ENCODE measurements around the gene NUB1.

The NUB1 gene

GRCh38 chr7:151382079-151382885 is 40.7 kb downstream of the NUB1 start:
- TF ChIP-seq CTCF (conservative IDR thresholded peaks at IDR 0.05): no peak

GRCh38 chr7:151383638-151384351 is 42.2 kb downstream of the NUB1 start:
- H3K27ac ChIP-seq: no peak overlapping the region
- no peak for TF ChIP-seq CTCF (conservative IDR thresholded peaks at IDR 0.05)

More at GRCh38 chr7:151382079-151382885, 40.7 kb downstream of the NUB1 start:
- peak overlapping the region; percentile 4; the same call in 1 of the 2 replicates for H3K27ac ChIP-seq

- TF ChIP-seq CTCF (conservative IDR thresholded peaks at IDR 0.05): no peak
- H3K27ac ChIP-seq: no peak overlapping the region
Measured at GRCh38 chr7:151384352-151384697, 42.7 kb downstream of the NUB1 start.

- TF ChIP-seq CTCF (conservative IDR thresholded peaks at IDR 0.05): no peak
- H3K27ac ChIP-seq: no peak overlapping the region
Measured at GRCh38 chr7:151384776-151385625, 43.4 kb downstream of the NUB1 start.

GRCh38 chr7:151385626-151386300 is 44.2 kb downstream of the NUB1 start:
- H3K27ac ChIP-seq: no peak overlapping the region
- TF ChIP-seq CTCF (conservative IDR thresholded peaks at IDR 0.05): no peak

- TF ChIP-seq CTCF (conservative IDR thresholded peaks at IDR 0.05): no peak
- peak overlapping the region; percentile 5; the same call in 1 of the 2 replicates for H3K27ac ChIP-seq
Measured at GRCh38 chr7:151386301-151387160, 44.9 kb downstream of the NUB1 start.

Measured in VCaP (cell line).